GOT3 (cell line): Measurements from ENCODE around the gene LRRN3.

Source experiments
- DNase-seq: peaks from one replicate; lab custom pipeline; 2025; ENCODE audit warnings: mixed read lengths; lab: John Stamatoyannopoulos, UW

LRRN3 gene

GRCh38 chr7:111107579-111107978 lies 16.7 kb downstream of the LRRN3 start:
- no peak for DNase-seq

GRCh38 chr7:111108000-111108399 lies 17.1 kb downstream of the LRRN3 start:
- DNase-seq: no peak

GRCh38 chr7:111108496-111108895 lies 17.6 kb downstream of the LRRN3 start:
- no peak for DNase-seq

GRCh38 chr7:111112439-111112838 lies 21.5 kb downstream of the LRRN3 start:
- no peak for DNase-seq

- no peak for DNase-seq
Observed at GRCh38 chr7:111113263-111114017, 22.5 kb downstream of the LRRN3 start.

GRCh38 chr7:111115966-111116365 lies 25.0 kb downstream of the LRRN3 start:
- no peak for DNase-seq

GRCh38 chr7:111126987-111127386 lies 36.1 kb downstream of the LRRN3 start:
- DNase-seq: no peak

- no peak for DNase-seq
Observed at GRCh38 chr7:111129435-111129834, 38.5 kb downstream of the LRRN3 start.

GRCh38 chr7:111132833-111133232 lies 41.9 kb downstream of the LRRN3 start:
- DNase-seq: no peak

GRCh38 chr7:111137296-111138192 lies 46.6 kb downstream of the LRRN3 start:
- DNase-seq: no peak

GRCh38 chr7:111138193-111138569 lies 47.3 kb downstream of the LRRN3 start:
- DNase-seq: no peak

GRCh38 chr7:111138586-111138985 lies 47.7 kb downstream of the LRRN3 start:
- DNase-seq: no peak

GRCh38 chr7:111140091-111140865 lies 49.4 kb downstream of the LRRN3 start:
- no peak for DNase-seq

- no peak for DNase-seq
Observed at GRCh38 chr7:111145472-111145871, 54.5 kb downstream of the LRRN3 start.

- no peak for DNase-seq
Observed at GRCh38 chr7:111146136-111146535, 55.2 kb downstream of the LRRN3 start.

- no peak for DNase-seq
Observed at GRCh38 chr7:111147708-111148533, 57.0 kb downstream of the LRRN3 start.

GRCh38 chr7:111150709-111151108 lies 59.8 kb downstream of the LRRN3 start:
- no peak for DNase-seq

- no peak for DNase-seq
Observed at GRCh38 chr7:111159426-111159825, 68.5 kb downstream of the LRRN3 start.

GRCh38 chr7:111160297-111160696 lies 69.4 kb downstream of the LRRN3 start:
- DNase-seq: no peak

- DNase-seq: no peak
Observed at GRCh38 chr7:111162692-111163091, 71.8 kb downstream of the LRRN3 start.

GRCh38 chr7:111164442-111164841 lies 73.5 kb downstream of the LRRN3 start:
- no peak for DNase-seq

- DNase-seq: no peak
Observed at GRCh38 chr7:111168182-111168581, 77.3 kb downstream of the LRRN3 start.
